WERI-Rb-1 (cell line): ENCODE results near the gene EIF2AK2.

Experiments used
- DNase-seq: peaks from one replicate; pipeline ENCODE4 v3.0.0-alpha.2; 2020
- H3K27ac ChIP-seq: fragments of 250-450 bp; sonication (Bioruptor Pico); 2 replicates; pipeline ENCODE4 v1.5.1; 2020; ENCODE audit warnings: mild to moderate bottlenecking, moderate library complexity
- H3K27me3 ChIP-seq: fragments of 250-450 bp; sonication (Bioruptor Pico); 2 replicates; pipeline ENCODE4 v1.5.1; 2021; ENCODE audit warnings: mild to moderate bottlenecking, low read depth, moderate library complexity; ENCODE audit not compliant: insufficient read depth, severe bottlenecking
- H3K36me3 ChIP-seq: fragments of 250-450 bp; sonication (Bioruptor Pico); 2 replicates; pipeline ENCODE4 v1.5.1; 2020; ENCODE audit warnings: mild to moderate bottlenecking, moderate library complexity
- H3K4me3 ChIP-seq: 2 replicates; pipeline ENCODE4 v1.5.1; 2011; ENCODE audit warnings: low read depth, mild to moderate bottlenecking, control low read depth, low read length
- H3K9me3 ChIP-seq: fragments of 250-450 bp; sonication (Bioruptor Pico); 2 replicates; pipeline ENCODE4 v1.5.1; 2021; ENCODE audit warnings: mild to moderate bottlenecking, moderate library complexity; ENCODE audit not compliant: severe bottlenecking
- CTCF ChIP-seq: IDR thresholded peaks from 2 replicates; pipeline ENCODE4 v1.5.1; 2011; ENCODE audit warnings: low read depth, mild to moderate bottlenecking, control low read depth, inconsistent platforms, low read length

Gene EIF2AK2

GRCh38 chr2:37119157-37119556, 37.6 kb downstream of the EIF2AK2 start:
- Histone ChIP-seq H3K27ac (no peak overlapping the region), H3K4me3 (no peak overlapping the region), H3K36me3 (peaks cover 53% of the 10 kb centered on the region)

GRCh38 chr2:37117566-37117965, 39.2 kb downstream of the EIF2AK2 start:
- H3K9me3 ChIP-seq, result no peaks in the 10 kb centered on the region
- no peak for TF ChIP-seq CTCF
- no peak for DNase-seq
- H3K4me3 ChIP-seq, result no peak overlapping the region
- H3K27me3 ChIP-seq, result no peaks in the 10 kb centered on the region
- no peak overlapping the region for H3K27ac ChIP-seq
- H3K36me3 ChIP-seq, result peaks cover 60% of the 10 kb centered on the region

More at GRCh38 chr2:37119157-37119556, 37.6 kb downstream of the EIF2AK2 start:
- Histone ChIP-seq H3K27me3 (no peaks in the 10 kb centered on the region), H3K9me3 (no peaks in the 10 kb centered on the region)
- TF ChIP-seq CTCF, result no peak
- DNase-seq, result no peak

- peaks cover 59% of the 10 kb centered on the region for H3K36me3 ChIP-seq
- H3K27ac ChIP-seq, result no peak overlapping the region
- no peak for TF ChIP-seq CTCF
- DNase-seq, result no peak
- H3K9me3 ChIP-seq, result no peaks in the 10 kb centered on the region
- H3K4me3 ChIP-seq, result no peak overlapping the region
- no peaks in the 10 kb centered on the region for H3K27me3 ChIP-seq
Measured at GRCh38 chr2:37111958-37112357, 44.8 kb downstream of the EIF2AK2 start.

GRCh38 chr2:37110306-37111212, 46.2 kb downstream of the EIF2AK2 start:
- Histone ChIP-seq H3K36me3 (peaks cover 63% of the 10 kb centered on the region), H3K27ac (no peak overlapping the region), H3K4me3 (no peak overlapping the region), H3K9me3 (no peaks in the 10 kb centered on the region), H3K27me3 (no peaks in the 10 kb centered on the region)
- TF ChIP-seq CTCF, result no peak
- DNase-seq, result no peak

GRCh38 chr2:37109523-37109922, 47.3 kb downstream of the EIF2AK2 start:
- no peak for DNase-seq
- H3K27me3 ChIP-seq, result no peaks in the 10 kb centered on the region
- H3K27ac ChIP-seq, result no peak overlapping the region
- peaks cover 60% of the 10 kb centered on the region for H3K36me3 ChIP-seq
- H3K4me3 ChIP-seq, result no peak overlapping the region
- TF ChIP-seq CTCF, result no peak
- H3K9me3 ChIP-seq, result no peaks in the 10 kb centered on the region
